GM21390 (cell line): ENCODE results near the gene KRTAP2-4.
"Not testable (repeated sequence)": the region's sequence is repeated elsewhere in the genome, so short reads cannot be mapped to it uniquely, and the experiment has no call there.

Experiments used
- ATAC-seq: cut with Tn5 transposase; IDR thresholded peaks from one replicate; pipeline ENCODE4 v1.9.1; 2021; ENCODE audit not compliant: unreplicated experiment

Gene KRTAP2-4

GRCh38 chr17:41071606-41072360 lies 6.1 kb upstream of the KRTAP2-4 start:
- no peak for ATAC-seq

- ATAC-seq: no peak
Measured at GRCh38 chr17:41069031-41069430, 3.4 kb upstream of the KRTAP2-4 start.

- no peak for ATAC-seq
Measured at GRCh38 chr17:41067281-41067680, 1.6 kb upstream of the KRTAP2-4 start.

- not testable (repeated sequence) for ATAC-seq
Measured at GRCh38 chr17:41065016-41065689, 526 bp downstream of the KRTAP2-4 start.

- no peak for ATAC-seq
Measured at GRCh38 chr17:41064301-41064700, 1.4 kb downstream of the KRTAP2-4 start.

- no peak for ATAC-seq
Measured at GRCh38 chr17:41063449-41063848, 2.2 kb downstream of the KRTAP2-4 start.

GRCh38 chr17:41061964-41062363 lies 3.7 kb downstream of the KRTAP2-4 start:
- no peak for ATAC-seq

- no peak for ATAC-seq
Measured at GRCh38 chr17:41060052-41060604, 5.6 kb downstream of the KRTAP2-4 start, which contains the start of gene KRTAP2-3. Gene KRTAP2-3 (minus strand): TSS chr17:41060114. CDS start chr17:41060050, 64 bp downstream.

- not testable (repeated sequence) for ATAC-seq
Measured at GRCh38 chr17:41059276-41060051, 6.2 kb downstream of the KRTAP2-4 start.

GRCh38 chr17:41058741-41059140 lies 6.9 kb downstream of the KRTAP2-4 start:
- no peak for ATAC-seq

GRCh38 chr17:41057547-41057946 lies 8.1 kb downstream of the KRTAP2-4 start:
- ATAC-seq: no peak

- not testable (repeated sequence) for ATAC-seq
Measured at GRCh38 chr17:41055130-41055529, 10.5 kb downstream of the KRTAP2-4 start, which contains the start of gene KRTAP2-2. Gene KRTAP2-2 (minus strand): TSS chr17:41055230. CDS start chr17:41055211, 19 bp downstream.

- ATAC-seq: not testable (repeated sequence)
Measured at GRCh38 chr17:41054556-41054955, 11.1 kb downstream of the KRTAP2-4 start.

- ATAC-seq: no peak
Measured at GRCh38 chr17:41054025-41054424, 11.7 kb downstream of the KRTAP2-4 start.

- ATAC-seq: no peak
Measured at GRCh38 chr17:41052566-41052965, 13.1 kb downstream of the KRTAP2-4 start.

- no peak for ATAC-seq
Measured at GRCh38 chr17:41049110-41049509, 16.6 kb downstream of the KRTAP2-4 start.

GRCh38 chr17:41048441-41048840 lies 17.2 kb downstream of the KRTAP2-4 start:
- ATAC-seq: no peak

- ATAC-seq: not testable (repeated sequence)
Measured at GRCh38 chr17:41046735-41047465, 18.8 kb downstream of the KRTAP2-4 start, which contains the start of gene KRTAP2-1. Gene KRTAP2-1 (minus strand): TSS chr17:41047316. CDS start chr17:41047267, 49 bp downstream.

- no peak for ATAC-seq
Measured at GRCh38 chr17:41042953-41043352, 22.7 kb downstream of the KRTAP2-4 start.
